Progenitor cell of endocrine pancreas (in vitro differentiated cells): ENCODE data around the gene FBXW7. TPM values are rescaled to one million over a fixed set of nuclear protein-coding genes. Genes with fewer than 3 reads are reported as not detected.
A peak's percentile ranks its signal among the peaks of the same experiment; 100 is the strongest.

ENCODE experiments used
- DNase-seq: peaks from one replicate; pipeline ENCODE4 v3.0.0; 2021; ENCODE audit warnings: low spot score; ENCODE audit not compliant: unreplicated experiment
- H3K27ac Mint-ChIP-seq: 2 replicates; pipeline ENCODE4 v1.8.0; 2021; ENCODE audit warnings: mild to moderate bottlenecking, moderate library complexity, mixed read lengths
- H3K27me3 Mint-ChIP-seq: 2 replicates; pipeline ENCODE4 v1.8.0; 2021; ENCODE audit warnings: mixed read lengths
- H3K36me3 Mint-ChIP-seq: 2 replicates; pipeline ENCODE4 v1.8.0; 2022; ENCODE audit warnings: mixed read lengths; ENCODE audit not compliant: insufficient read depth
- H3K4me1 Mint-ChIP-seq: 2 replicates; pipeline ENCODE4 v1.8.0; 2021; ENCODE audit warnings: low read depth, mixed read lengths
- H3K4me3 Mint-ChIP-seq: 2 replicates; pipeline ENCODE4 v1.8.0; 2021; ENCODE audit warnings: low read depth, mild to moderate bottlenecking, moderate library complexity, mixed read lengths
- H3K9me3 Mint-ChIP-seq: 2 replicates; pipeline ENCODE4 v1.8.0; 2021; ENCODE audit warnings: low read depth, mixed read lengths
- CTCF ChIP-seq: fragments of 200-600 bp; sonication (generic); IDR thresholded peaks from one replicate; pipeline ENCODE4 v1.5.0; 2021; ENCODE audit warnings: antibody characterized with exemption, mild to moderate bottlenecking; ENCODE audit not compliant: unreplicated experiment
- total RNA-seq: library from RNA; stranded (reverse); gene quantifications from 2 replicates; pipeline ENCODE4 v1.2.1, GENCODE V29; 2021

FBXW7 gene
- total RNA-seq, 1 donor from 2014 or later = 52.1 TPM

GRCh38 chr4:152352622-152353116 lies 183.2 kb downstream of the FBXW7 start:
- Mint-ChIP-seq H3K4me1 (peaks cover 10% of the 10 kb centered on the region), H3K27ac (peak overlapping the region; percentile 5), H3K36me3 (no peaks in the 10 kb centered on the region), H3K27me3 (no peaks in the 10 kb centered on the region), H3K4me3 (peak overlapping the region; percentile 44), H3K9me3 (no peaks in the 10 kb centered on the region)
- DNase-seq = no peak
- no peak for TF ChIP-seq CTCF

GRCh38 chr4:152352215-152352614 lies 183.7 kb downstream of the FBXW7 start:
- Mint-ChIP-seq H3K36me3 (no peaks in the 10 kb centered on the region), H3K4me3 (peak overlapping the region; percentile 44), H3K4me1 (peaks cover 10% of the 10 kb centered on the region), H3K27ac (peak overlapping the region; percentile 5), H3K9me3 (no peaks in the 10 kb centered on the region), H3K27me3 (no peaks in the 10 kb centered on the region)
- no peak for TF ChIP-seq CTCF
- DNase-seq = no peak

- Mint-ChIP-seq H3K27ac (no peak overlapping the region), H3K27me3 (no peaks in the 10 kb centered on the region), H3K4me1 (peaks cover 10% of the 10 kb centered on the region), H3K9me3 (no peaks in the 10 kb centered on the region), H3K4me3 (no peak overlapping the region), H3K36me3 (peaks cover 4% of the 10 kb centered on the region)
- DNase-seq = no peak
- TF ChIP-seq CTCF = no peak
These were observed 184.8 kb downstream of the FBXW7 start for GRCh38 chr4:152351080-152351479.

GRCh38 chr4:152348670-152349069 lies 187.2 kb downstream of the FBXW7 start:
- no peak overlapping the region for H3K4me3 Mint-ChIP-seq
- no peaks in the 10 kb centered on the region for H3K9me3 Mint-ChIP-seq
- TF ChIP-seq CTCF = peak; percentile 25
- no peaks in the 10 kb centered on the region for H3K27me3 Mint-ChIP-seq
- no peak overlapping the region for H3K27ac Mint-ChIP-seq
- peaks cover 9% of the 10 kb centered on the region for H3K4me1 Mint-ChIP-seq
- no peak for DNase-seq
- peaks cover 4% of the 10 kb centered on the region for H3K36me3 Mint-ChIP-seq

GRCh38 chr4:152346979-152347378 lies 188.9 kb downstream of the FBXW7 start:
- no peak for TF ChIP-seq CTCF
- Mint-ChIP-seq H3K4me1 (no peaks in the 10 kb centered on the region), H3K36me3 (peaks cover 6% of the 10 kb centered on the region), H3K27ac (no peak overlapping the region), H3K9me3 (no peaks in the 10 kb centered on the region), H3K27me3 (no peaks in the 10 kb centered on the region), H3K4me3 (no peak overlapping the region)
- no peak for DNase-seq
